Ammon's horn (tissue), 1 donor: ENCODE measurements around the gene PTPN7.
A peak's percentile ranks its signal among the peaks of the same experiment; 100 is the strongest.
"Not testable (repeated sequence)": the region's sequence is repeated elsewhere in the genome, so short reads cannot be mapped to it uniquely, and the experiment has no call there.

Experiments
- DNase-seq: peaks from one replicate; pipeline ENCODE4 v3.0.0-alpha.2; 2016; ENCODE audit warnings: low spot score

PTPN7 gene

GRCh38 chr1:202130816-202131522, 29.4 kb downstream of the PTPN7 start:
- peak; percentile 96 for DNase-seq

GRCh38 chr1:202130297-202130721, 30.1 kb downstream of the PTPN7 start:
- DNase-seq = peak; percentile 97

DNA sequence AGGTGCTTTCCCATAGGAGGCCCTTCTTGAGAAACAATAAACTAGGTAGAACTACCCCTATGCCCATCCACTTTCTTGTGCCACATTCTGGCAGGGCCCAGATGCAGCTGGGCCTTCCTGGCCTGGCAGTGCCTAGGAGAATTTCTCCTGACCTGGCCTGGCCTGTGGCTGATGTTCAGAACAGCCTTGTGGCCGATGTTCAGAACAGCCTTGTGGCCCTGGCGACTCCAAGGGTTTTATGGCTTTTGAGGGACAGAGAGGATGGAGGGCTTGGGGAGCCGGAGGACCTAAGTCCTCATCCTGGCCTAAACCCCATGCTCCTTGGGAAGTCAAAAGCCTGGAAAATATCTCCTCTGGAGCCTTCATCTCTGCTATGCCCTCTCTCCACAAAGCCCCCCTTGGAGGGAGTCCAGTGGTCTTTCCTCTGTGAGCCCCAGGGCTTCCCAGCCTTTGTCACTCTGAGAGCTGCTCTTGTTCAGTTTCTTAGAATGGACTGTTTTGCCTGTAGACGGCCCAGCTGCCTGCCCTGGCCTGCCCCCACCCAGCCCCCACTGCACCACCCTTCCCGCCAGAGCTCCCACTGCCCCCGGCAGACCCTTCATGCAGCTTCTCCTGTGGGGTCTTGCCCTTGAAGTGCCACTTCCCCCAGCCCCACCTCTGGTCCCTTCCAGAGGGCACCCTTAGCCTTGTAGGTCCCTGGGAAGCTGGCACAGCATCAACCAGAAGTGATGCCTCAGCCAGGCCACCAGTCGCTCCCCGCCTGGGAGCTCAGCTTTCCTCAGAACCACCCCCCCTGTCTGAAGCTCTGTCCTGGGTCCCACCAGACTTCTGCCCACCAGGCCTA, 30.7 kb downstream of the PTPN7 start:
- DNase-seq = peak; percentile 52

DNA sequence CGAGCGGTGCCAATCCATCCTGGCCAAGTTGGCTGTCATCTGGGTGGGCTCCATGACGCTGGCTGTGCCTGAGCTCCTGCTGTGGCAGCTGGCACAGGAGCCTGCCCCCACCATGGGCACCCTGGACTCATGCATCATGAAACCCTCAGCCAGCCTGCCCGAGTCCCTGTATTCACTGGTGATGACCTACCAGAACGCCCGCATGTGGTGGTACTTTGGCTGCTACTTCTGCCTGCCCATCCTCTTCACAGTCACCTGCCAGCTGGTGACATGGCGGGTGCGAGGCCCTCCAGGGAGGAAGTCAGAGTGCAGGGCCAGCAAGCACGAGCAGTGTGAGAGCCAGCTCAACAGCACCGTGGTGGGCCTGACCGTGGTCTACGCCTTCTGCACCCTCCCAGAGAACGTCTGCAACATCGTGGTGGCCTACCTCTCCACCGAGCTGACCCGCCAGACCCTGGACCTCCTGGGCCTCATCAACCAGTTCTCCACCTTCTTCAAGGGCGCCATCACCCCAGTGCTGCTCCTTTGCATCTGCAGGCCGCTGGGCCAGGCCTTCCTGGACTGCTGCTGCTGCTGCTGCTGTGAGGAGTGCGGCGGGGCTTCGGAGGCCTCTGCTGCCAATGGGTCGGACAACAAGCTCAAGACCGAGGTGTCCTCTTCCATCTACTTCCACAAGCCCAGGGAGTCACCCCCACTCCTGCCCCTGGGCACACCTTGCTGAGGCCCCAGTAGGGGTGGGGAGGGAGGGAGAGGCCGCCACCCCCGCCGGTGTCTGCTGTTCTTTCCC, 32.4 kb downstream of the PTPN7 start:
- DNase-seq = no peak

GRCh38 chr1:202127061-202127460, 33.3 kb downstream of the PTPN7 start:
- DNase-seq = no peak

- DNase-seq = peak; percentile 82
Measured at GRCh38 chr1:202126426-202126825, 34.0 kb downstream of the PTPN7 start.

DNA sequence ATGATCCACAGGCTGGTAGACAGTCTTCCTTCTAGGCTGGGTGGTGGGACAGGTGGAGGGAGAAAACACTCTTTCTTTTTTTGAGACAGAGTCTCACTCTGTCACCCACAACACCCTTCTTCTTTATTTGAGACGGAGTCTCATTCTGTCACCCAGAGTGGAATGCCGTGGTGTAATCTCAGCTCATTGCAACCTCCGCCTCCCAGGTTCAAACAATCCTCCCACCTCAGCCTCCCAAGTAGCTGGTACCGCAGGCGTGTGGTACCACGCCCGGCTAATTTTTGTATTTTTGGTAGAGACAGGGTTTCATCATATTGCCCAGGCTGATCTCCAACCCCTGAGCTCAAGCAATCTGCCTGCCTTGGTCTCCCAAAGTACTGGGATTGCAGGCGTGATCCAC, 34.8 kb downstream of the PTPN7 start:
- DNase-seq = no peak

DNA sequence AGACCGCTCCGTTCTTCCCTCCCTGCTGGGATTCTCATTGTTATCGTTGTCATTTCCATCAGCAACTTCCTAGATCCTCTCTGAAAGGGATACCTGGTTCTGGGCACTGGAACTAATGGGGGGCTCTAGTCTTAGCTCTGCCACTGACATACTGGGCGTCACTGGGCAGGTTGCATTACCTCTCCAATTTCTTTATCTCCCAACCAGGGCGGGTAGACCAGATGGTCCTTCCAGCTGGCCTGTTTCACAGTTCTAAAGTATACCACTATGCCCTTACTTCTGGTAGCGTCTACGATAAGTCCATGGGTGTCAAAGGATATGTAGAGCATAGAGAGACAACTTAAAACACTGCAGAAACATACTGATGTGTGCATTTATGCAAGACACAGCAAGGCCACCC, 36.3 kb downstream of the PTPN7 start:
- DNase-seq = no peak

DNA sequence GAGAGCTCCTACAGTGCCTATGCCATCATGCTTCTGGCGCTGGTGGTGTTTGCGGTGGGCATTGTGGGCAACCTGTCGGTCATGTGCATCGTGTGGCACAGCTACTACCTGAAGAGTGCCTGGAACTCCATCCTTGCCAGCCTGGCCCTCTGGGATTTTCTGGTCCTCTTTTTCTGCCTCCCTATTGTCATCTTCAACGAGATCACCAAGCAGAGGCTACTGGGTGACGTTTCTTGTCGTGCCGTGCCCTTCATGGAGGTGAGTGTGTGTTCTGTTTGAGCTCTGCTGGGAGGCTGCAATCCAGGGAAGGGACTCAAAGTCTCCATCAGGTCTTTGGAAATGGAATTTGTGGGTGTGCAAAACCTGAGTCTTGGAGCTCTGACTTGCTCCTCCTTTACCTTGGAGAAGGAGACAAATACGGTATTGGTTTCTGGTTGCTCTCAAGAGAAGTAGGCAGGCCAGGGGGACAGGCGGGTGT, 37.0 kb downstream of the PTPN7 start:
- peak; percentile 24 for DNase-seq

DNA sequence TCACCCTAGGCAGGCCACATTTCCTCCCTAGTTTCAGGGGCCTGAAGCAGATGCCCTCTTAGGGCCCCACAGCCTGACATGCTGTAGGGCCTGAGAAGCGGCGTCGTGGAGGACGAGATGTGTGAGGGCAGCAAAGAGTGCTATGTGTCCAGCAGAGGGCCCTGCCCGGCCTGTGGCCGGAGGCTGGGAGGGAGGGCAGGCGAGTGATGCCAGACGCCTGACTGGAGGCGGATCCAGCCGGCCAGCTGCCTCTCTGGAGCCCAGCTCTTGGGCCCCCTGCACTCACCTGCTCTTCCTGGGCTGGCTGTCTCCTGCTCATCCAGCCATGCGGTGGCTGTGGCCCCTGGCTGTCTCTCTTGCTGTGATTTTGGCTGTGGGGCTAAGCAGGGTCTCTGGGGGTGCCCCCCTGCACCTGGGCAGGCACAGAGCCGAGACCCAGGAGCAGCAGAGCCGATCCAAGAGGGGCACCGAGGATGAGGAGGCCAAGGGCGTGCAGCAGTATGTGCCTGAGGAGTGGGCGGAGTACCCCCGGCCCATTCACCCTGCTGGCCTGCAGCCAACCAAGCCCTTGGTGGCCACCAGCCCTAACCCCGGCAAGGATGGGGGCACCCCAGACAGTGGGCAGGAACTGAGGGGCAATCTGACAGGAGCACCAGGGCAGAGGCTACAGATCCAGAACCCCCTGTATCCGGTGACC, 37.6 kb downstream of the PTPN7 start, which contains the start of gene GPR37L1:
GPR37L1 (plus strand) TSS at position 279 of the 697 bp plus-strand sequence; CDS start at position 326, 47 bp downstream.
- DNase-seq = peak; percentile 95

GRCh38 chr1:202121006-202121405, 39.4 kb downstream of the PTPN7 start:
- DNase-seq = no peak

GRCh38 chr1:202117898-202118371, 42.5 kb downstream of the PTPN7 start:
- no peak for DNase-seq

DNA sequence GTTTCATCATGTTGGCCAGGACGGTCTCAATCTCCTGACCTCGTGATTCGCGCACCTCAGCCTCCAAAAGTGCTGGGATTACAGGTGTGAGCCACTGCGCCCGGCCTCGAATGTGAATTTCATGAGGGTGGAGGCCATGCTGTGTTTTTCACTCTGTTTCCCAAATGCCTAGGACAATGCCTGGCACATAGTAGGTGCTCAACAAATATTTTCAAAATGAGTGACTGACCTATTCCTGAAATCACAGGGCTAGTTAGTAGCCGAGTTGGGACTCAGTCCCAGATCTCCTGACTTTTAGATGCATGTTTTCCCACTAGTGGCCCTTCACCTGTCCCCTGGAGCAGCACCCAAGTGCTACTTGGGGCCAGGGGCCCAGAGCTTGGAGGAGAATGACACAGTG, 44.1 kb downstream of the PTPN7 start:
- no peak for DNase-seq

DNA sequence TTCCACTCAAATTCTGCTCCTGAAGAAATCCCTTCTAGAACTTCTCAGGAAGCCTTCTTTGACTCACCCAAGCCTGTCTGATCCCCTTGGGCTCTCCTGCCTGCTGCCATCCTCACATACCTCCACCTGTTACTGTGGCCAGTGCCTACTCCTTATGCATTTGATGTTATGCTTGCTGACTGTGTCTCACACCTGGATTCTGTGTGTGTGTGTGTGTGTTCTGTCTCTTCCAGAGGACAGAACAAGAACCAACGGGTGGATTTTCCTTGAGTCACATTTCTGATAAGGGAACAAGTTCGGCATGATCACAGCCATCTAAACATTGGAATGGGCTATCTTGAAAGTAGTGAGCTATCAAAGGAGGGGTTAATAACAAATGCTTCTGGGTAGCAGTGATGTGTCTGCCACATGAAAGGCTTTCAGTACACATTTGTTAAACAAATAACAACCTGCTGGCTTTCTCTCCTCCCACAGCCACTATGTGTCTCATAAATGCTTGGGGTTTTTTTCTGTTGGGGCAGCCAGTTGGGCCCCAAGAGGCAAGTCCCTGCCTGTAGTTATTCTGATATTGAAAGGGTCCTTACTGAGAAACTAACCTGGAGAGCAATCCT, 46.6 kb downstream of the PTPN7 start:
- DNase-seq = no peak

DNA sequence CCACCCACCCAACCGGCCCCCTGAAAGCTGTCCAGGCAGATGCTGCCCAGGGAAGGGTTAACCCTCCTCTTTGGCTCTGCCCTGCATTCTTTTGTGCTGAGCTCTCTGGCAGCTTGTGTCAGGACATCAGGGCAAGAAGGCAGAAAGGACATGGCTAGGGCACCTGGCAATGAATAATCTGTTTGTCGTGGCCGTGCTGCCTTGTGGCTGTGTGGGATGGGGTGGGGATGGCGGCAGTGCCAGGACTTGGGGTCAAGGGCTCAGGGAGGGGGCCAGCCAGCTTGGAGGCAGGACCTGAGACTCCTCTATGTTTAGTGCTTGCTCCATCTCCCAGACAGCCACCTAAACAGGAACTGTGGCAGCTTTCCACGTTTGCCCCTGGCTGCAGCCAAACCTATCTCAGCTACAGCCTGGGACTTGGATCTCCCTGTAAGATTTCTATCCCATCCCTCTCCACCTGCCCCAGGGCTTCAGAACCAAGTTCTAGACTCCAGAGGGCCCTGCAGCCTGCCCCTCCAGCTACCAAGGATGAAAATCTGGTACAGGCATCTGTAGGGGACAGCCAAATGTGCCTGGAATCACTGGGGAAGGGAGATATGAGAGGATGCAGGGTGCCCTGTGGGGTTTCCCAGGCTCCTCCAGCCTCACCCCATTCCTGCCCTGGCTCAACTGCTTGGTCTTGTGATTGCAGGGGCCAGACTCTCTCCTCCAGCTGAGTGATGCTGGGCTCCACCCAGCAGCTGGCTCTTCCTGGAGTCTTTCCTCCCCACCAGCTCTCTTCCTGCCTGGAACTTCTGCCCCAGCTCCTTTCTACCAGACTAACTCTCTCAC, 47.3 kb downstream of the PTPN7 start:
- DNase-seq = no peak

- not testable (repeated sequence) for DNase-seq
Measured at GRCh38 chr1:202111589-202111988, 48.8 kb downstream of the PTPN7 start.

GRCh38 chr1:202110977-202111376, 49.4 kb downstream of the PTPN7 start:
- no peak for DNase-seq

GRCh38 chr1:202107801-202108731, 52.3 kb downstream of the PTPN7 start:
- DNase-seq = no peak

DNA sequence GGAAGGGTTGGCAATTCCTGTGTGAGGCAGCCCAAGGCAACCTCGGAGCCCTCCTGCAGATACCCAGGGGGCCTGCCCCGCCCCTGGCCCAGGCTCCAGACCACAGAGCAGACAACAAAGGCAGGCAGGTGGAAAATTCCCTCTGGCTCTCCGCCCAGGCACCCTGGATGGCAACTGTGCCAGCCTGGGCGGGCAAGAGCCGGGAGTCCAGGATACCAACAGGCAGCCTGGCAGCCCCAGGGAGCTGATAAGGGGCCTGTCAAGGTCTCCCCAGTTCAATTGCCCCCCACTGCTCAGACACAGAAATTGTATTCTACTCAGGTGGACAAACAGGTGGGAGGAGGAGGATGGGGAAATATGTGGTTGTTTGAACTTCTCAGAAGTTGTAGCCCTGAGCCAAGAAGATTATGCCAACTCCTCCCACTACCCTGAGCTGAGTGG, 53.1 kb downstream of the PTPN7 start:
- no peak for DNase-seq
